Measurements from ENCODE around the gene PYGB. TPM values are rescaled to one million over a fixed set of nuclear protein-coding genes. Genes with fewer than 3 reads are reported as not detected.

Gene PYGB
- total RNA-seq, 2 donors from 2014 or later = 211 to 295 TPM

GRCh38 chr20:25254986-25255680 lies 7.2 kb downstream of the PYGB start:
- no peak for TF ChIP-seq CTCF (IDR thresholded peaks at IDR 0.05)
- H3K4me1 ChIP-seq = peaks cover 13% of the 10 kb centered on the region
- intact Hi-C loops (cut with DNase I) = no loop called here
- H3K9me3 ChIP-seq = no peaks in the 10 kb centered on the region
- peak; percentile 74 for DNase-seq
- H3K9ac ChIP-seq (ENCODE audit: low read depth in 2 of 2, low read length in 2 of 2) = peak overlapping the region; percentile 33 to 73
- H3K4me3 ChIP-seq = no peak overlapping the region
- H3K27me3 ChIP-seq = no peaks in the 10 kb centered on the region
- no peaks in the 10 kb centered on the region for H3K36me3 ChIP-seq
- H3K27ac ChIP-seq = peak overlapping the region; percentile 65

GRCh38 chr20:25256226-25256859 lies 8.5 kb downstream of the PYGB start:
- no peak overlapping the region for H3K9ac ChIP-seq (ENCODE audit: low read depth in 2 of 2, low read length in 2 of 2)
- H3K9me3 ChIP-seq = no peaks in the 10 kb centered on the region
- H3K27me3 ChIP-seq = no peaks in the 10 kb centered on the region
- intact Hi-C loops (cut with DNase I) = no loop called here
- TF ChIP-seq CTCF (IDR thresholded peaks at IDR 0.05) = no peak
- DNase-seq = peak; percentile 14
- H3K4me1 ChIP-seq = peaks cover 13% of the 10 kb centered on the region
- H3K36me3 ChIP-seq = no peaks in the 10 kb centered on the region
- no peak overlapping the region for H3K27ac ChIP-seq
- no peak overlapping the region for H3K4me3 ChIP-seq

GRCh38 chr20:25257130-25257529 lies 9.2 kb downstream of the PYGB start:
- peak; percentile 9 for DNase-seq
- no peak for TF ChIP-seq CTCF (IDR thresholded peaks at IDR 0.05)
- intact Hi-C loops (cut with DNase I) = no loop called here
- Histone ChIP-seq H3K27ac (no peak overlapping the region), H3K9ac (ENCODE audit: low read depth in 2 of 2, low read length in 2 of 2) (no peak overlapping the region), H3K4me3 (no peak overlapping the region), H3K36me3 (no peaks in the 10 kb centered on the region), H3K9me3 (no peaks in the 10 kb centered on the region), H3K27me3 (no peaks in the 10 kb centered on the region), H3K4me1 (peaks cover 7% of the 10 kb centered on the region)

- no peak overlapping the region for H3K4me3 ChIP-seq
- H3K36me3 ChIP-seq = no peaks in the 10 kb centered on the region
- H3K9ac ChIP-seq (ENCODE audit: low read depth in 2 of 2, low read length in 2 of 2) = peak overlapping the region in 1 of 2 donors; percentile 57
- H3K4me1 ChIP-seq = peaks cover 7% of the 10 kb centered on the region
- no peak for TF ChIP-seq CTCF (IDR thresholded peaks at IDR 0.05)
- H3K27me3 ChIP-seq = no peaks in the 10 kb centered on the region
- no peak overlapping the region for H3K27ac ChIP-seq
- intact Hi-C loops (cut with DNase I) = no loop called here
- H3K9me3 ChIP-seq = no peaks in the 10 kb centered on the region
- peak; percentile 25 for DNase-seq
Observed at GRCh38 chr20:25257756-25258475, 10.0 kb downstream of the PYGB start.

- no peak for TF ChIP-seq CTCF (IDR thresholded peaks at IDR 0.05)
- Histone ChIP-seq H3K4me3 (no peak overlapping the region), H3K9ac (ENCODE audit: low read depth in 2 of 2, low read length in 2 of 2) (peak overlapping the region in 1 of 2 donors; percentile 57), H3K9me3 (no peaks in the 10 kb centered on the region), H3K4me1 (peaks cover 7% of the 10 kb centered on the region), H3K27me3 (no peaks in the 10 kb centered on the region), H3K36me3 (no peaks in the 10 kb centered on the region), H3K27ac (no peak overlapping the region)
- intact Hi-C loops (cut with DNase I) = no loop called here
- DNase-seq = no peak
Observed at GRCh38 chr20:25258476-25258805, 10.6 kb downstream of the PYGB start.
